IMR-90 (cell line): ENCODE measurements around the gene CSGALNACT2. TPM values are rescaled to one million over a fixed set of nuclear protein-coding genes. Genes with fewer than 3 reads are reported as not detected.

ENCODE experiments used
- ATAC-seq: fragments of 200-7000 bp; cut with Tn5 transposase; 2 replicates; pipeline ENCODE4 v1.9.1; 2020; ENCODE audit warnings: low read depth, mild to moderate bottlenecking, moderate library complexity
- BruUV-seq: library from RNA; stranded (reverse); fragments of 400-500 nt; replicated peaks from 2 replicates; lab custom pipeline; 2021; lab: Mats Ljungman, UMichigan
- CTCF ChIA-PET: fragments of 300-600 bp; formaldehyde crosslinking; extraction: SDS; loops from one replicate; lab custom pipeline; 2021; ENCODE audit warnings: antibody characterized with exemption; lab: Yijun Ruan, JAX
- POLR2A ChIA-PET: fragments of 300-600 bp; sonication (Branson Sonifier 250); formaldehyde crosslinking; loops from one replicate; lab custom pipeline; 2022; ENCODE audit warnings: antibody characterized with exemption; ENCODE audit not compliant: unreplicated experiment; lab: Charles Lee
- DNase-seq: peaks from one replicate; pipeline ENCODE4 v3.0.0; 2013
- H2AFZ ChIP-seq: replicated peaks from 2 replicates; pipeline ENCODE3; 2013; ENCODE audit warnings: low read length, mild to moderate bottlenecking; ENCODE audit not compliant: poor library complexity
- H2AK5ac ChIP-seq: 2 replicates; pipeline ENCODE4 v1.6.1; 2013; ENCODE audit warnings: low read depth, low read length, inconsistent platforms
- H2AK9ac ChIP-seq: replicated peaks from 2 replicates; pipeline ENCODE3; 2013; ENCODE audit warnings: mild to moderate bottlenecking, low read depth, low read length, moderate library complexity; ENCODE audit not compliant: poor library complexity
- H2BK120ac ChIP-seq: 2 replicates; pipeline ENCODE4 v1.6.1; 2013; ENCODE audit warnings: low read depth, low read length, inconsistent platforms
- H2BK15ac ChIP-seq: 3 replicates; pipeline ENCODE4 v1.6.1; 2013; ENCODE audit warnings: low read depth, low read length, inconsistent platforms
- H2BK20ac ChIP-seq: 2 replicates; pipeline ENCODE4 v1.6.1; 2013; ENCODE audit warnings: low read depth, mild to moderate bottlenecking, inconsistent platforms, low read length, moderate library complexity
- H2BK5ac ChIP-seq: 2 replicates; pipeline ENCODE4 v1.6.1; 2013; ENCODE audit warnings: mild to moderate bottlenecking, low read depth, low read length, inconsistent platforms; ENCODE audit not compliant: poor library complexity, severe bottlenecking
- H3K14ac ChIP-seq: replicated peaks from 2 replicates; pipeline ENCODE4 v1.6.1; 2013; ENCODE audit warnings: low read depth, low read length, inconsistent platforms
- H3K18ac ChIP-seq: 2 replicates; pipeline ENCODE4 v1.6.1; 2013; ENCODE audit warnings: low read depth, low read length, control low read depth
- H3K23ac ChIP-seq: 2 replicates; pipeline ENCODE4 v1.6.1; 2013; ENCODE audit warnings: low read depth, low read length, inconsistent platforms
- H3K27ac ChIP-seq: 2 replicates; pipeline ENCODE4 v1.5.1; 2013; ENCODE audit warnings: mild to moderate bottlenecking, control low read depth, low read length; ENCODE audit not compliant: insufficient read depth
- H3K27me3 ChIP-seq: 2 replicates; pipeline ENCODE4 v1.6.1; 2013; ENCODE audit warnings: low read length; ENCODE audit not compliant: control insufficient read depth, insufficient read depth
- H3K36me3 ChIP-seq: 2 replicates; pipeline ENCODE4 v1.6.1; 2013; ENCODE audit warnings: low read length, mixed read lengths; ENCODE audit not compliant: control insufficient read depth, insufficient read depth
- H3K4ac ChIP-seq: 2 replicates; pipeline ENCODE4 v1.6.1; 2013; ENCODE audit warnings: low read depth, low read length, inconsistent platforms
- H3K4me1 ChIP-seq: 2 replicates; pipeline ENCODE4 v1.6.1; 2013; ENCODE audit warnings: low read length, mixed read lengths; ENCODE audit not compliant: control insufficient read depth, insufficient read depth
- H3K4me2 ChIP-seq: 2 replicates; pipeline ENCODE4 v1.6.1; 2013; ENCODE audit warnings: low read depth, mild to moderate bottlenecking, control low read depth, low read length, moderate library complexity
- H3K4me3 ChIP-seq: 2 replicates; pipeline ENCODE4 v1.5.1; 2013; ENCODE audit warnings: low read depth, mild to moderate bottlenecking, control low read depth, low read length, moderate library complexity; ENCODE audit not compliant: insufficient read depth
- H3K56ac ChIP-seq: 2 replicates; pipeline ENCODE4 v1.6.1; 2013; ENCODE audit warnings: low read length, inconsistent platforms; ENCODE audit not compliant: insufficient read depth; ENCODE audit errors: extremely low read depth
- H3K79me1 ChIP-seq, 2 experiments: 2 replicates each; pipeline ENCODE4 v1.6.1; 2013; ENCODE audit warnings: low read length in 2 of 2, inconsistent platforms in 1 of 2, low read depth in 1 of 2
- H3K9ac ChIP-seq: 2 replicates; pipeline ENCODE4 v1.6.1; 2013; ENCODE audit warnings: low read depth, low read length, control low read depth
- H3K9me1 ChIP-seq: 2 replicates; pipeline ENCODE4 v1.6.1; 2013; ENCODE audit warnings: low read length, inconsistent platforms; ENCODE audit not compliant: insufficient read depth
- H3K9me3 ChIP-seq: 2 replicates; pipeline ENCODE4 v1.6.1; 2013; ENCODE audit warnings: low read length; ENCODE audit not compliant: control insufficient read depth, insufficient read depth
- H4K20me1 ChIP-seq: 2 replicates; pipeline ENCODE4 v1.6.1; 2013; ENCODE audit warnings: low read length, inconsistent platforms; ENCODE audit not compliant: insufficient read depth
- H4K5ac ChIP-seq: 2 replicates; pipeline ENCODE4 v1.6.1; 2013; ENCODE audit warnings: mild to moderate bottlenecking, low read depth, low read length, control low read depth
- H4K8ac ChIP-seq, 2 experiments: 2 replicates each; pipeline ENCODE4 v1.6.1; 2013; ENCODE audit warnings: low read depth in 2 of 2, low read length in 2 of 2, control low read depth in 1 of 2, inconsistent platforms in 1 of 2
- H4K91ac ChIP-seq: 2 replicates; pipeline ENCODE4 v1.6.1; 2013; ENCODE audit warnings: low read depth, low read length, inconsistent platforms; ENCODE audit not compliant: insufficient read depth
- CEBPB ChIP-seq: IDR thresholded peaks from 2 replicates; pipeline ENCODE4 v1.6.1; 2012; ENCODE audit warnings: low read depth, low read length, improper control_type of control experiment
- FOS ChIP-seq: fragments of 150-350 bp; IDR thresholded peaks from 2 replicates; pipeline ENCODE4 v1.6.1; 2016; ENCODE audit warnings: low read depth, low read length
- POLR2A ChIP-seq: IDR thresholded peaks from 2 replicates; pipeline ENCODE4 v1.6.1; 2012; ENCODE audit warnings: mild to moderate bottlenecking, low read depth, low read length
- SMC3 ChIP-seq: fragments of 150-350 bp; IDR thresholded peaks from 2 replicates; pipeline ENCODE4 v1.6.1; 2016; ENCODE audit warnings: low read depth, mild to moderate bottlenecking, antibody characterized with exemption, low read length, moderate library complexity
- WGBS, 2 experiments: methylation state at CpG; one replicate each; pipeline versions ENCODE4 v1.1.5 to v1.1.7; 2013; ENCODE audit warnings: missing lambda C conversion rate in 2 of 2; ENCODE audit not compliant: insufficient read length in 1 of 2; ENCODE audit errors: extremely low coverage in 2 of 2; 5-methylcytosine and 5-hydroxymethylcytosine counted together
- dilution Hi-C: fragments of 300-500 bp; cut with HindIII; formaldehyde crosslinking; loops from one replicate; pipeline ENCODE4 v1.14.3; 2018; ENCODE audit warnings: low sequenced_read_pairs; ENCODE audit not compliant: unreplicated experiment
- in situ Hi-C: fragments of 300-500 bp; cut with MboI; formaldehyde crosslinking; loops from 3 replicates; pipeline ENCODE4 v1.14.3; 2019; ENCODE audit warnings: low sequenced_read_pairs, inconsistent platforms, mixed read lengths
- intact Hi-C: fragments of 100-400 bp; cut with micrococcal nuclease; formaldehyde crosslinking; loops from 2 replicates; pipeline ENCODE4 v1.10.0; 2022
- polyA plus RNA-seq, 3 experiments: library from polyadenylated mRNA; depleted of rRNA; stranded (reverse); fragments of >200 nt; gene quantifications; 2 replicates each; pipeline ENCODE4 v1.2.3, GENCODE V29; 2012; ENCODE audit warnings: low replicate concordance in 1 of 3
- total RNA-seq: library from RNA; depleted of rRNA; stranded (reverse); fragments of >200 nt; gene quantifications from 2 replicates; pipeline ENCODE4 v1.2.3, GENCODE V29; 2012
- TF ChIP-seq, protein P1 (sequence below): fragments of 150-350 bp; IDR thresholded peaks from 2 replicates; pipeline ENCODE4 v1.6.1; 2017; ENCODE audit warnings: mild to moderate bottlenecking, antibody characterized with exemption, low read length, low read depth

CSGALNACT2 gene
- total and polyA plus RNA-seq, 2 of the 4 experiments (the other 2 are of a cell fraction): 6.5 to 13.1 TPM

DNA sequence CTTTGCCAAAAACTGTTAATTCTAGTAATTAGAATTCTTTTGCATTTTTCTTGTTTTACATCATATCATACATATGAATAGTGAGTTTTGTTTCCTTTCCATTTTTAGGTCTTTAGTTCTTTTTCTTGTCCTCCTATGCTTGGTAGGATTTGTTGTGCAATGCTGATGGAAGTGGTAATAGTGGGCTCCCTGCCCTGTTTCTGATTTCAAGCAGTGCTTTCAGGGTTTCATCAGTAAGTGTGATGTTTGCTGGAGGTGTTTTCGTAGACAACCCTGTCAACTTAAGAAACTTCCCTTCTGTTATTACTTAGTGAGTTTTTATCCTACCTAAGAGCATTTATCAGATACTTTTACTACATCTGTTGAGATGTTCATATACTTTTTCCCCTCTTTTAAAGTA, 50.5 kb downstream of the CSGALNACT2 start:
- Histone ChIP-seq H2AK9ac (no peak overlapping the region), H2BK5ac (no peak overlapping the region), H2AK5ac (no peak overlapping the region), H4K20me1 (no peaks in the 10 kb centered on the region; the same call in 1 of the 2 replicates), H3K4me2 (no peak overlapping the region), H3K79me1 (peaks cover 0 to 3% of the 10 kb centered on the region in 2 experiments; a peak in 2 of 4 replicates), H2BK120ac (no peak overlapping the region), H2BK20ac (no peak overlapping the region), H3K9me1 (peaks cover 4% of the 10 kb centered on the region; the same call in 1 of the 2 replicates), H4K91ac (no peak overlapping the region), H3K4me1 (no peaks in the 10 kb centered on the region), H3K56ac (no peak overlapping the region), H3K23ac (no peak overlapping the region), H4K8ac (no peak overlapping the region), H3K9ac (no peak overlapping the region), H2BK15ac (no peak overlapping the region), H3K27ac (no peak overlapping the region), H3K4ac (no peak overlapping the region), H4K5ac (no peak overlapping the region), H2AFZ (no peak overlapping the region), H3K9me3 (no peaks in the 10 kb centered on the region), H3K4me3 (no peak overlapping the region), H3K36me3 (peaks cover 11% of the 10 kb centered on the region), H3K18ac (no peak overlapping the region), H3K27me3 (no peaks in the 10 kb centered on the region), H3K14ac (no peak overlapping the region)
- no peak for ATAC-seq
- dilution Hi-C loops (no loop called here), in situ Hi-C loops (no loop called here), intact Hi-C loops (no loop called here)
- TF ChIP-seq FOS (no peak), CEBPB (peak; percentile 74), POLR2A (no peak), SMC3 (no peak)
- TF ChIP-seq, protein P1, sequence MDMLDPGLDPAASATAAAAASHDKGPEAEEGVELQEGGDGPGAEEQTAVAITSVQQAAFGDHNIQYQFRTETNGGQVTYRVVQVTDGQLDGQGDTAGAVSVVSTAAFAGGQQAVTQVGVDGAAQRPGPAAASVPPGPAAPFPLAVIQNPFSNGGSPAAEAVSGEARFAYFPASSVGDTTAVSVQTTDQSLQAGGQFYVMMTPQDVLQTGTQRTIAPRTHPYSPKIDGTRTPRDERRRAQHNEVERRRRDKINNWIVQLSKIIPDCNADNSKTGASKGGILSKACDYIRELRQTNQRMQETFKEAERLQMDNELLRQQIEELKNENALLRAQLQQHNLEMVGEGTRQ: no peak
- ChIA-PET CTCF (no interaction called here), POLR2A (no interaction called here)
- peak; percentile 43 for DNase-seq
- no TSS peak for BruUV-seq
- no CpG with 5 or more reads among the region's 1 CpG for WGBS, 2 experiments
